ENCODE data around the gene PGAP1.

The PGAP1 gene

DNA sequence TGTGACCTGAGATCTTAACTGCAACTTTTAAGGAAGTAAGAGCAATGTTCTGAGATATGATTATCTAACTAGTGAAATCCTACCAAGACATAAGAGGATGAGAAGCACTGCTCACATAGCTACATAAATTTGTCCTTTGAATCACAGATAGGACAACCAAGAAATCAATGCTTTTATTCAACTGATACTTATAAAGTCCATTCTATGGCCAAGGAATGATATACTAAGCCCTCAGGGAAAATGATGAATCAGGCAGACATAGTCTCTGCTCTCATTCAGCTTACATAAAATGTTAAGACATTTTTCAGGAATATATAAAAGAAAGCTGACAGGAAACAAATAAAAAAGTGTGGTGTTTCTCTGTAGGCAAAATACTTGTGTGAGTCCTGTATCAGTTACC lies 39.1 kb downstream of the PGAP1 start:
- no peak for DNase-seq

DNA sequence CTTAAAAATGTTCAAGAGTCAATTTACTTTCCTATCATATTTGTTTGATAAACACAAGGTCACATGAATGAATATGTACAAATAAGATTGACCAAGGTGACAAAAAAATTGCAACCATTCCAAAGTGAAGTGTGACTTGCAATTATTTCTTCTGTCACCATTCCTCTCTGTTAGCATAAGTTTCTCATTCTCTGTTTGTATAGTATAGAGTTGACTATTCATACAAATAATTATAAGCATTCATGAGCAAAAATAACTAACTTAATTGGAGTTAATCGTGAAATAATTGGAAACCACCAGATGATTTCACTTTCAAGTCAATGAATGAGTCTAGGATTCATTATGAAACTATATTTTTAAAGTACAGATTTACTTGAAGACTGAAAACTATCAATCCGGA lies 42.1 kb downstream of the PGAP1 start:
- no peak for DNase-seq

DNA sequence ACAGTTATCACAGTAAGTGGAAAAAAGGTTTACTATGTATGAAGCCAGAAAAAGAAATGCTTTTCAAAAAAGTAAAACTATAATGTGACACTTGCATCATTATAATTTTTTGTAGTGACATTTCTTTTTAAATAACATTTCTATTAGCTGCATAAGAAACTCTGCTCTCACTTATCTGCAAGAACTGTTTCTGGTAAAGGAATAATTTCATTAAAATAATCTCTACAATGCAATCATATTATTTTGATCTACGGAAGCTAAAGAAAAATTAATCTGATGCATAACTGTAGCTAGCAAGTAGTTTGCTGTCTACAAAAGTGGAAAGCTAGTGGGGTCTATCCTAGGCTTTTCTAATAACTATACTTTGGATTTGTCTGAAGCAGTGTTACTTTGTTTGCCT lies 50.1 kb downstream of the PGAP1 start:
- DNase-seq = no peak

DNA sequence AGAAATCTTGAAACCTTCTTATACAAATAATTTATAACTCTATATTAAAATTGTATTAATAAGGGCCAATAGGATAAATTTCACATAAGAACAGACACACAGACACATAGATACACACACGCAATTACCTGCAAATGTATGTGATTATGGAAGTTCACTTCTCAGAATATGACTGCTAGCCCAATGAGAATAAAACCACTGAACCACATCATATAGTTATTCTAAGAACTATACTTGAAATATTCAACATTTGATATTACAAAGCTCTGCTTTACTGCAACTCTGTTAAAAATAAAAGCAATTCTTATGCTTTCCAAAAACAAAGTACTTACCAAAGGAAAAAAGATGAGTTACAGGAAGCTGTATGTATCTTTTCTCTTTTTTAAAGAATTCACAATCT lies 51.1 kb downstream of the PGAP1 start:
- DNase-seq = peak in 1 of 5 donors; percentile 35

DNA sequence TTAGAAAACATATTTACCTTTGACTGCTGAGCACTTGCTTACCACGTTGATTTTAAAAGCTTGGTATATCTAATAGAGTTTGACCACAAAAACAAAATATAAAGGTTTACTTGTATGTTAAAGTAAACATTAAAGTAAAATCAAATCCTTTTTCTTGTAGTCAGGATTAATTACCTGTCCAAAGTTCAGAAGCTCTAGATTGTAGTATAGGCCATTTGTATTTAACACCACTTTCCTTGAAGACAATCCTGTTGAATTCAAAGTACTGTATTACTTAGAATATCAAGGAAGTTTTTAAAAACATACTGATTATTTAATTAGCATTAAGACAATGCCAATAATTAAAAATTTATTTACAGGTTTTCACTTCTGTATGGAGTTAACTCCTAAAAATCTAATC lies 53.0 kb downstream of the PGAP1 start:
- DNase-seq = no peak

DNA sequence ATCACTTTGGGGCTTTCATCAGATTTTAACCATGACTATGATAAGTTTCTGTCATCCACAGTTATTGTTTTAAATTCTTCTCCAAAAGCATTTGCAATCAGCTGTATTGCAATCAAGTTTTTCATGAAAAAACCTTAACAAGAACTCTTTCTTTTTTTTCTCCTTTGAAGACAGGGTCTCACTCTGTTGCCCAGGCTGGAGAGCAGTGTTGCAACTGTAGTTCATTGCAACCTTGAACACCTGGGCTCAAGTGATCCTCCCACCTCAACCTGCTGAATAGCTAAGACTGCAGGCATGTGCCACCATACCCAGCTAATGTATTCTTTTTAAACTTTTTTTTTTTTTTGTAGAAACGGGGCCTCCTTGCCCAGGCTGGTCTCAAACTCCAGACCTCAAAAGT lies 71.9 kb downstream of the PGAP1 start:
- no peak for DNase-seq

DNA sequence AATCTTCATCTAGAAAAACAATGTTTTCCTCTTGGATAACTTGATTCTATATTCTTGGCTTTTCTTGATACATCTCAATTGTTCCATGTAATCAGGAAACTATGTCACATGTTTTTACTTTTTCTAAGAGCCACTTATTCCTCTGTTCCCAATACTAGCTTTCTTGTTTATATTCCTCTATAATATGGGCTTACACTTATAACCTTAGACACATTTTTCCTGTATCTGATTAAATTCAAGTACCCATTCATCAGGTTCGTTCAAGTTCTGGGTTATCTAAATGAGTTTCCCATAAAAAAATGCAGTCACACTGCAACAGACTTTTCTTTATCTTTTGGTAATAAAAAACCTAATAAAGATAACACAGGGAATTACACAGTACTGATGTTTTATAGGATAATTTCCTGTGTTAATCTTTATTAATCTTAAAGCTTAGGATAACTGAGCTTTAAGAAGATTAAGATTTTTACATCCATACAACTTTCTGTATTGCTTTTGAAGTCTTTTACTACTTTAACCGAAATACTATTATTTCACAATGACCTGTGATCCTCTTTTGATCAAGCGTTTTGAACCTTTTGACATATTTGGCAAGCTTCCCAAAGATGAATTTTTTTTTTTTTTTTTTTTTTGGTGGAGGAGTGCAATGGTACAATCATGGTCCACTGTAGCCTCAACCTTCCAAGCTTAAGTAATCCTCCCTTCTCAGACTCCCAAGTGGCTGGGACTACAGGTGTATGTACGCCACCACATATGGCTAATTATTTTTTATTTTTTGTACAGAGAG lies 73.0 kb downstream of the PGAP1 start:
- DNase-seq = no peak

DNA sequence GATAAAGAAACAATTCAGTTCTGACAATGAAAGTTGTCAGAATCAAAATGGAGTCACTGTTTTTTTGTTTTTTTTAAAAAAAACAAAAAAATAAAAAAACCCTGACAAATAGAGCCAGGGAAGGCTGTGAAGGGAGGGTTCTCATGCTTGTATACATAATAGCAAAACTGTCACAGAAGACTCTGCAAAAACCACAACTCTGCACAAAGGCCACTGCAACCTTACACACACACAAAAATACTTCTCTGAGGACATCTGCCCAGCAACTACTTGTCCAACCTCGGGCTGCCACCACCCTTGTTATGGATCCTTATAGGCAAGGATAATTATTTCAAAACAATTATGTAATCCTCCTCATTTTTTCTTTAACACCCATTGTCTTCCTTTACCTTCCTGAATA lies 75.4 kb downstream of the PGAP1 start:
- peak in 1 of 5 donors; percentile 13 for DNase-seq

DNA sequence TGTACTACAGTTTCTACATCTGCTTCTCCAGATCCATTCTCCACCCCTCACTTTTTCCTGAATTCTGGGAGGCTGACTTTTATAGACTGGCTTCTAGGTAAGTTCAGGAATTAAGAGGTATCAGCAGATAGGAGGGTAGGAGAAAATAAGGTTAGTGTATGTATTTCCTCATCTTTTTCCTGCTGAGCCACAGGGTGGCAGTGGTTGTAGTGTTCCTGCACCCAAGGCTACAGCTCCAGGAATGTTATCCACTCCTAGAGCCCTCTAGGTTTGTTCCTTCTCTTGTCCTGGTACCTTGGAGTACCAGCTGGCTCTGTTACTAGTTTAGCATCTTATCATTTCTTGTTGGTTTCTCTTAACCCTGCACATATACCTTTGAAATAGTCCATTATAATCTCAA lies 76.6 kb downstream of the PGAP1 start:
- no peak for DNase-seq

DNA sequence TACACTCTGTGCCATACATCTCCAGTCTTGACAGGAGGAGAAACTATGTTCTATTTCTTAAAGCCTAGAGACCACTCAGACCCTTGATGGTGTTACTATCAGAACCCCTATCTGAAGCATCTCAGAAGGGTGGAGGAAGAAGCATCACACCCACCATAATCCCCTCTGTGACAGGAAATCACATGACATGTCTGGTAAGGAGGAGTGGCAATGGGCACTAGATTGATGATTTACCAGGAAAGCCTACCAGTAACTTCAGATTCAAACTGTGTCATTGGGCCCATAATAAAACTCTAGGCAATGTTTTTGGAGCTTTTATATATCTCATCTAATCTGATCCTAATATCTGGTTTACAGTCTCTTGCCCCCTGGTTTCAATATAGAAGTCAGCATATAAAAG lies 80.2 kb downstream of the PGAP1 start:
- DNase-seq = no peak

DNA sequence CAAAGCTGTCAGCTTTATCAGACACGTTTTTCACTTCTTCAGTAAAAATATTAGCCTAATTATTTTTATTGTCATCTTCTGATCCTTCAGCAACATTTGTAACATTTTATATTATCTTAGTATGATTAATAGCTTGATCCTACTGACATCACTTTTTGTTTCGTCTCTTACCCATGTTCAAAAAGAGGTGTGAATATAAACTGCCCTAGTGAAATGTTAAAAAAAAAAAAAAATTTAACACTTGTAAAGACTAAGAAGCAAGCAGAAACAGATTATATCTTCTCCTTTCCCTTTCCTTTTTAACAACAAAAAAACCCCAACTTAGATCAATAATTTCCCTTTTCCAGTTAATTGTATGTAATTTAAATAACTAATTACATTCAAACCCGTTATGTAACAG lies 81.1 kb downstream of the PGAP1 start:
- no peak for DNase-seq

DNA sequence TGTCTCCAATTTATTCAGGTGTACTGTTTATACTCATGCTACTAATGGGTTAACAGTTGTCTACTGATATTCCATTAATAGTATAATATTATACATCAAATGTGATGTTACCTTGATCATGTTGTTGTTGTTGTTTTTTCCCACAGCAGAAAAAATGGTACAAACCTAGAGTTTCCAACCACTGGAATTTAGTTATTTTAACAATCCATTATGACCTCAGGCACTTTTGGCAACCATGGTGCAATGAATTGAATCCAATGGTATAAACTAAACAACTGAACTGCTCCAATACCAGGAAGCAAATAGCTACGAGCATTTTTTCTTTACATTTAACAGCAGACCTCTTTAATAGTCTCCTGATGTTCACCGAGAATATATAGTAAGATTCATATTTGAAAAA lies 86.3 kb downstream of the PGAP1 start:
- DNase-seq = no peak

DNA sequence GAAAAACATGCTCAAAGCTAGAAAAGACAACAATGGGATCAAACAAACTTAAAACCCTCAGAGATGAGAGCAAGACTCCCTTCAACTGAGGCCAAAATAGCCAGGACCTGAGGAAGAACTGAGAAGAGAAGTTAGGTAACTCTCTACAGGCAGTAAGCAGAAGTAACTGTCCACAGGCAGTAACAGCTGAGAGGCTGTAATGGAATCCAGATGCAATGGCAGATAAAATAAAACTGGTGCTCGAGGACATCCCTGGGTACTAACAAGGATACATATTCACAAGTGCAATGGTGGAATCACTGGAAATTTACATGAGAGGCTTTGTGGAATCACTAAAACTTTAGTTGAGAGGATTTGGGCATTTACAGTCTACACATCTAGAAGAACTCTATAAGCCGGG lies 86.9 kb downstream of the PGAP1 start:
- no peak for DNase-seq

DNA sequence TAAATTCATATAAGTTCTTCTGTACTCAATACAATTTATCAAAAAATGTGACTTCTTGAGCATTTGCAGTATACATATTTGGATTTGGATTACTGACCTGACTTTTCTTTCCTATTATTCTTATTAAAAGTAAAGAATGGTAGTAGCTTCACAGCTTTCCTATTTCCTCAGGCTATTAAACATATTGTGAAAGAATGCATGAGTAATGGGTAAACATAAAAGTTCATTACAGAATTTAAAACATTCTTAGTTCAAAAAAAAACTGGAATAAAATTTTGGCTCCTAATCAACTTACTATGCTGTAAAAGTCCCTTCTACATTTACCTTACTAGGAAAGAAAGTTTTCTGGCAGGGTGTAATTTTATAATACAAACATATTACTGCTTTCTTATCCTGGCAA lies 90.1 kb downstream of the PGAP1 start:
- no peak for DNase-seq

DNA sequence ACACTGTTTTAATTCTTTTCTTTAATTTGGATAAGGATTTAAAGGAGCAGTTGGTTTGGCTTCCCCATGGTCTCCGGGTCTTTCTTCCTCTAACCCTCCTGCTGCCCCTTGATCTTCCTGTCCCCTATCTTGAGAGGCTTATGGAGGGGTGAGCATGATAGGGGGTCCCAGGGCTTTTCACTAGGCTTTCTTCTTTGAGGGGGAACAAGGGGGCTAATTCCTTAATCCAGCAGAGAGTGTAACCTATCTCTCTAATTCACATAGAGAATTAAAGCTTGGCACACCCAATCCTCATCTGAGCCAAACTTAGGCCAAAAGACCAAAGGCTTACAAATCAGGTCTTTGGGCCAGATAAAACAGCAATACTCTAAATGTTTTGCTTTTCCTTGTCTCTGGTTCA lies 95.8 kb downstream of the PGAP1 start:
- no peak for DNase-seq

DNA sequence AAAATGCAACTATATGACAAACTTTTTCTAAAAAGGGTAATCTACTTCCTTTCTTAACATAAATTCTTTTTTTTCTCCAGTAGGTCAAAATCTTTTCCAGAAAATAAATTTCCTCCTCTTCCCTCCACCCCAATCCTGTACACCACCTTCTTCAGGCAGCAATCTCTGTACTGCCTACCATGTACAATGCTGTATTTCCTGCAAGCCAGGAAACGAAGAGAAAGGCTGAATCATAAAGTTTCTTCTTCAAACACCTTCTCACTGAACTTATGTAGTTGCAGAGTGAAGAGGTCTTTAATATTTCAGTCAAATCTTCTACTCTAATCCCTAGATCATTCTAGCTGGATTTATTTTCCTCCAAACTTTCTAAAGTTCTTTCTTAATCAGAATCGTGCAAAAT lies 99.2 kb downstream of the PGAP1 start:
- no peak for DNase-seq

DNA sequence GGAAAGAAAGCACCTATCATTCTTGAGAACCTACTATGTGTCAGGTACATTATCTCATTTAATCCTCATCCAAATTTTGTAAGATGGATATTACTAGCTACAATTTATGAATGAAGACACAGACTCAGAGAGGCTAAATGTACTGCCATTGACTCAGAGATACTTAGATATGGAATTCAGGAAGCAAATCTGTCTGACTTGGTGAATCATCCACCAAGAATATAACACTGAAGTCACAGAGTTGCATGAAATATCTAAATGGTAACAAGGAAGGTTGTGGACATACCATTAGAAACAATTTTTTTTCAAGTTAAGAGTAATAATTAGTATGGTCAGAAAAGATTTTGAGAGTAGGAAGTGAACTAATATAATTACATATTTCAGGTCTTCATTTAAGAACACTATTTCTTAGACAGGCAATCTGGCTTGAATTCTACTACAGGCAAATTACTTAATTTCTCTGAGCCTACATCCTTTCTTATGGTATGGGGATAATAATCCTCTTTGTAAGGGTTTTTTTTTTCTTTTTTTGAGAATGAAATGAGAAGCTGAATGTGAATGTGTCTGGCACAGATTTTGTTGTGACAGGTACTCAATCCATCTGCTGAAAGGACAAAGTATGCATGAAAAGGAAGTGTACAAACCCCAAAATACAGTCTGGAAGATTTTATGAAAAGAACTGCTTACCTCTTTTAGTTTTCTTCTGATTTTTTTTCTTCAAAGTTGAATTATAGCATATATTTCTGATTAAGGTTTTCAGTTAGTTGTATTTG lies 102.6 kb downstream of the PGAP1 start:
- DNase-seq = no peak

DNA sequence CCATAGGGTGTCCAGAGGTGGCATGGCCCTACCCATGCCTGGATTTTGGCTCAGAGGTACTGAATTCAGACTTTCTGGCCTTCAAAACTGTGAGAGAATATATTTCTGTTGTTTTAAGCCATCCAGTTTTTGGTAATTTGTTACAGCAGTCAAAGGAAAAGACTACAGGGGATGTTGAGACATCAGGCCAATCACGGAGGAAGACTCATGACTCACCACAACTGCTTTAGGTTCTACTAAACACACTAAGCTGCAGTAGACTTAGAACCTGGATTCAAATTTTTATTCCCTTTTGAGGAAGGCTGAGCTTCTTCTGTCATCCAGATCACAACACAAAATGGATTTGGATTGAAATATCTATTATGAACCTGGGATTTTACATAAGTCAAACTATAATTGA lies 105.3 kb downstream of the PGAP1 start:
- DNase-seq = no peak

DNA sequence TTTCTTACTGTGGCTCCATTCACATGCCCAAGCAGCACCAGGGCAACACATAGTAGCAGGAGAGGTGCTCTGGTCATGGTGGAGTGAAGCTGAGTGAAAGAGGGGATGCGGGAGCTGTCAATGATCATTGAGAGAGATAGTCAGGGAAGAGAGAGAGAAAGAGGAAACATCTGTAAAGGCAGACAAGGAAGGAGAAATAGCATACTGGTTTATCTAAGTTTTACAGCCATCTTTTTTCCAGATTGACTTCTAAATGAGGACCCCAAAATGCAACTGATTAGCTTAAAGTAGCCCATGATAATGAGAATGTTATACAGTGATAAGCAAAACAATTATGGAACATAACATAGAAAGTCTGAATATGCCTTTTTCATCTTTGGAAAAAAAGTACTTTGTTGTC lies 117.2 kb downstream of the PGAP1 start, which contains the start of gene C2orf66:
Gene C2orf66 (minus strand): TSS at position 96 of the 400 bp plus-strand sequence. CDS start 19 bp downstream, at position 77.
- DNase-seq = no peak

DNA sequence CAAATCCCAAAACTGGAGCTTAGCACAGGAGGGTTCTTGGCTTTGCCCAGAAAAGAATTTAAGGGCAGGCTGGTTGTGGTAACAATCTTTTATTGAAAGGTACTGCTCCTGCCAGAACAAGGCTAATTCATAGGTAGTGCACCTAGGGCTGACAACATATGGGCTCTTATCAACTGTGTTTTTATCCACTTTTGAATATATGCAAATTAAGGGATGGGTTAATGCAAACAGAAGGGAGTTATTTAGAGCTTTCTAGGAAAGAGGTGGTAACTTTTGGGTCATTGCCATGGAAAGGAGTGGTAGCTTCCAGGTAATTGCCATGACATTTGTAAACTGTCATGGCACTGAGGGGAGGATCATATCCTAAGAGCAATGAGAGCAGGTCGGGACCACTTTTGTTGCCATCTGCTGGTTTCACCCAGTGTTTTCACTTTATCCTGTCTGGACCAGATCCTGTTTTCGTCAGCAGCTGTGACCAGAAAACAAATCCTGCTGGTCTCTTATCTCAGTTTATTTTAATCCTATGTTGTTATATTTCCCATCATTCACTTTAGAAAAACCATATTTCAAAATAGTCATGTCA lies 118.3 kb downstream of the PGAP1 start:
- no peak for DNase-seq

DNA sequence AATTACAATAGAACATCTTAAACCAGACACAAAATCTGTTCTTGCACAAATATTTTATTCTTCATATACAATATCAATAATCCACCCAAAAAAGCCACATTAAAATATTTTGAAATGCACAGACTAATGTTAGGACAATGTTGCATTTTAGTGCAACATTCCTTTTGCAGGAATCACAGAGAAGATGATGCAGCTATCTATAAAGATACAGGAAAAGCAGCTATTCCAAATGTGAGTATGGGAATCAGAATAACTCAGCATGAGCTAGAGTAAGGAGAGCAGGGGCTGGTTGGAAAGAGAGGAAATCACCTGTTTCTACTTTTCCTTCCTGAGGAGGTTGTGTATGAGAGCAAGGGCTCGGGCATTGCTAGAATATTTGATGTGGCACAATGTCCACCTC lies 122.1 kb downstream of the PGAP1 start:
- DNase-seq = no peak

DNA sequence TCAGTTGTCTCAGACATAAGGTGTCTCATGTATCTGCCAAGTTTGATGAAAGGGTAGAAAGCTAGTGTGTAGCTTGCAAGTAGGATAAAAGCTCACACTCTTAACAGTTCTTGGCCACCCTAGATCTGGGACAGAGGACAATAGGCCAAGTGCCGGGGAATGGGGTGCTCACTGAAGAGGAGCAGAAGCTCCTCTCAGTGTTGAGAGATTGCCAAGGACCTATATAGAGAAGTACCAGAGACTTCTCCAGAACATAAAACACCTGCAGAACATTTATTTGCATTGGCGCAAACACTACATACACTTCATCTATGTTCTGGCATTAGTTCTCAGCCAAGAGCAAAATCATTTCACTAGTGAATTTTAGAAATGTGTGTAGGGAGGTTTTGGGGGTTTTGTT lies 124.1 kb downstream of the PGAP1 start:
- DNase-seq = no peak

DNA sequence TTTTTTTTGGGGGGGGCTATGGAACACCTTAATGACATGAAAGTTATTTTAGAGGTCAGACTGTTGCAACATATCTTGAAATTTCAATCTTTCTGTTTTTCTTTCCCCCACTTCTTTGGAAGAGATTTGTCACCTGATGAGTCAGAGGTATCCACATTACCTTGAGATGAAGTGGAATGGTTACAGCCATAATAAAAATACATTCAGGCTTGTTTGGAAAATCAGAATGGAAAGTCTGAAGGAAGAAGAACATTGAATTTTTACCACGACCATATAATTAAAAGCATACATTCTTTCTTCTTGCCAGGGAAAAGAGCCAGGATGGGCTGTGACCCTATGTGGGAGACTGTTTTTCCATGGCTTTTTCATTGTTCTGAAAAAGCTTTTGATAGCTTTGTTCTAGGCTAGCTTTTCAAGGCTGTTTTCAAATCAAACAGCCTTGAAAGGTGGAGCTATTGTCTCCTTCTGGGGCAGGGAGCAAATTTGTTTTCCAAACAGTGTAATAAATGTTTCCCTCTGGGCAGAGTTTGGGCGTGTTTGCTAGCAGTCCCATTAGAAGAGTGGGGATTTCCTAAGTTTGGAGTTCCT lies 124.7 kb downstream of the PGAP1 start:
- no peak for DNase-seq

DNA sequence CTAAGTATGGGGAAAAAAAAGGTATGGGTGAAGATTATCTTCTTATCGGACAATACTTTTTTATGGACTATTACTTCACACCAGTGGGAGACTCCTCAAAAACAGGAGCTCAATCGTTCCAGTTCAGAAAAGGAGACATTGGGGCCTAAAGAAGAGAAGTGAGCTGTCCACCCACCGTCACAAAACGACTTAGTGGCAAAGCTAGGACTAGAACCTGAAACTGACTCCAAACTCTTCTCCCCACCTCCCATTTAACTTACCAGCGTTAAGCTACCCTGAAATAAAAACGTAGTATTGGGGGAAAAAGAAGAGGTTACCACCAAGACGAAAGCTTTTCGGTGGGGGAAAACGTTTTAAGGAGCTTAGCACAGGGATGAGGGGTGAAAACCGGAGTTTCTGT lies 127.5 kb downstream of the PGAP1 start:
- no peak for DNase-seq

Measured in T-helper 1 cell (primary cell).